A549 (cell line): ENCODE measurements around the gene PACS1. TPM values are rescaled to one million over a fixed set of nuclear protein-coding genes. Genes with fewer than 3 reads are reported as not detected.

Experiments
- ATAC-seq, 2 experiments: fragments of 200-7000 bp in 1 of 2; fragments of >200 bp in 1 of 2; cut with Nextera tagmentation in 1 of 2; cut with Tn5 transposase in 1 of 2; 3 replicates each; pipeline versions ENCODE4 v1.8.0 to v1.9.1; 2018 to 2020; ENCODE audit warnings: mild to moderate bottlenecking in 1 of 2, moderate library complexity in 1 of 2
- CTCF ChIA-PET: fragments of 300-600 bp; sonication (Branson Sonifier 250); formaldehyde crosslinking; extraction: SDS; loops from one replicate; lab custom pipeline; 2021; ENCODE audit warnings: antibody characterized with exemption, inconsistent platforms; lab: Yijun Ruan, JAX
- POLR2A ChIA-PET: fragments of 350-600 bp; formaldehyde crosslinking; extraction: SDS; loops from one replicate; lab custom pipeline; 2021; ENCODE audit warnings: antibody characterized with exemption, inconsistent platforms; lab: Yijun Ruan, JAX
- DNase-seq, 2 experiments: peaks; one replicate each; pipeline versions ENCODE4 v3.0.0 to v3.0.0-alpha.2; 2011 to 2016; ENCODE audit warnings: low read depth in 1 of 2, low spot score in 1 of 2
- FAIRE-seq: peaks from 2 replicates; lab custom pipeline; 2011; peaks lifted over from hg19 to GRCh38; lab: Jason Lieb, UNC
- H3K27ac ChIP-seq, 2 experiments: fragments of >200 bp; sonication (Bioruptor Twin); formaldehyde crosslinking; 3 replicates each; pipeline ENCODE4 v1.5.1; 2016 to 2017
- H3K4me1 ChIP-seq: fragments of >200 bp; sonication (Bioruptor Twin); formaldehyde crosslinking; 3 replicates; pipeline ENCODE4 v1.6.1; 2016
- H3K4me2 ChIP-seq: fragments of >200 bp; sonication (Bioruptor Twin); formaldehyde crosslinking; 3 replicates; pipeline ENCODE4 v1.6.1; 2016
- H3K4me3 ChIP-seq: fragments of >200 bp; sonication (Bioruptor Twin); formaldehyde crosslinking; 3 replicates; pipeline ENCODE4 v1.5.1; 2016
- H3K9me3 ChIP-seq: fragments of >200 bp; sonication (Bioruptor Twin); formaldehyde crosslinking; 3 replicates; pipeline ENCODE4 v1.6.1; 2016
- BHLHE40 ChIP-seq: IDR thresholded peaks from 2 replicates; pipeline ENCODE4 v1.6.1; 2012; ENCODE audit warnings: low read depth, low read length, inconsistent platforms
- CHD4 ChIP-seq: fragments of 200-600 bp; sonication (generic); IDR thresholded peaks from 2 replicates; pipeline ENCODE4 v1.6.1; 2016; ENCODE audit warnings: antibody characterized with exemption, mild to moderate bottlenecking, borderline replicate concordance
- EHF ChIP-seq: fragments of 250-450 bp; sonication (Bioruptor Pico); IDR thresholded peaks from 2 replicates; pipeline ENCODE4 v1.5.0; 2020; ENCODE audit warnings: mild to moderate bottlenecking
- EP300 ChIP-seq, 2 experiments: fragments of >200 bp; sonication (Bioruptor Twin); formaldehyde crosslinking; IDR thresholded peaks; 2 replicates in 1 of 2; 3 replicates in 1 of 2; pipeline ENCODE4 v1.6.1; 2016 to 2017
- ESRRA ChIP-seq: fragments of 150-350 bp; IDR thresholded peaks from 2 replicates; pipeline ENCODE4 v1.6.1; 2014; ENCODE audit warnings: mild to moderate bottlenecking, low read length, borderline replicate concordance
- FOSL2 ChIP-seq, 2 experiments: fragments of 450-650 bp in 1 of 2; fragments of >200 bp in 1 of 2; sonication (Bioruptor Twin) in 1 of 2; formaldehyde crosslinking; IDR thresholded peaks; 2 replicates each; pipeline versions ENCODE4 v1.5.0 to v1.6.1; 2016 to 2020; ENCODE audit warnings: mild to moderate bottlenecking in 1 of 2, moderate library complexity in 1 of 2
- FOXS1 ChIP-seq: fragments of 250-450 bp; sonication (Bioruptor Pico); IDR thresholded peaks from 2 replicates; pipeline ENCODE4 v1.5.0; 2020; ENCODE audit warnings: mild to moderate bottlenecking, moderate library complexity
- HEYL ChIP-seq: fragments of 250-450 bp; sonication (Bioruptor Pico); IDR thresholded peaks from 2 replicates; pipeline ENCODE4 v1.8.0; 2021; ENCODE audit warnings: mild to moderate bottlenecking, moderate library complexity
- HOXB5 ChIP-seq: fragments of 250-450 bp; sonication (Bioruptor Pico); IDR thresholded peaks from 2 replicates; pipeline ENCODE4 v1.5.0; 2020; ENCODE audit warnings: mild to moderate bottlenecking, moderate library complexity
- JUN ChIP-seq, 2 experiments: fragments of >200 bp; sonication (Bioruptor Twin); formaldehyde crosslinking; IDR thresholded peaks; 2 replicates in 1 of 2; 3 replicates in 1 of 2; pipeline ENCODE4 v1.6.1; 2016 to 2017
- JUNB ChIP-seq: fragments of >200 bp; sonication (Bioruptor Twin); formaldehyde crosslinking; IDR thresholded peaks from 2 replicates; pipeline ENCODE4 v1.6.1; 2016
- KDM1A ChIP-seq: fragments of 200-600 bp; sonication (generic); IDR thresholded peaks from 2 replicates; pipeline ENCODE4 v1.6.1; 2016; ENCODE audit warnings: low read depth, mild to moderate bottlenecking
- NFE2L2 ChIP-seq: fragments of 150-350 bp; conservative IDR thresholded peaks from 2 replicates; pipeline ENCODE4 v1.6.1; 2014; ENCODE audit warnings: low read length
- POLR2AphosphoS2 ChIP-seq: conservative IDR thresholded peaks from 2 replicates; pipeline ENCODE4 v1.6.1; 2012; ENCODE audit warnings: low read length, improper control_type of control experiment, inconsistent platforms
- RAD21 ChIP-seq, 2 experiments: fragments of >200 bp in 1 of 2; sonication (Bioruptor Twin) in 1 of 2; formaldehyde crosslinking in 1 of 2; IDR thresholded peaks in 1 of 2; conservative IDR thresholded peaks in 1 of 2; 2 replicates in 1 of 2; 3 replicates in 1 of 2; pipeline ENCODE4 v1.6.1; 2012 to 2018; ENCODE audit warnings: inconsistent platforms in 1 of 2
- RARB ChIP-seq: fragments of 250-450 bp; sonication (Bioruptor Pico); IDR thresholded peaks from 2 replicates; pipeline ENCODE4 v1.8.0; 2021; ENCODE audit warnings: mild to moderate bottlenecking, moderate library complexity
- RCOR1 ChIP-seq: fragments of 150-350 bp; IDR thresholded peaks from 2 replicates; pipeline ENCODE4 v1.6.1; 2014; ENCODE audit warnings: antibody characterized with exemption, low read length, low read depth
- RFX5 ChIP-seq: fragments of 450-650 bp; IDR thresholded peaks from 2 replicates; pipeline ENCODE4 v1.7.1; 2014; ENCODE audit warnings: antibody characterized with exemption, mild to moderate bottlenecking, moderate library complexity
- TFCP2L1 ChIP-seq: fragments of 250-450 bp; sonication (Bioruptor Pico); IDR thresholded peaks from 2 replicates; pipeline ENCODE4 v1.5.0; 2021; ENCODE audit warnings: mild to moderate bottlenecking
- WGBS: methylation state at CpG from one replicate; pipeline ENCODE4 v1.1.6; 2017; ENCODE audit errors: missing lambda C conversion rate; 5-methylcytosine and 5-hydroxymethylcytosine counted together
- polyA plus RNA-seq, 4 experiments: library from polyadenylated mRNA; depleted of rRNA in 3 of 4; stranded (reverse); fragments of >200 nt; fragmentation: RNase III in 1 of 4; extraction: RNeasy Plus Mini Kit Qiagen cat#74134 plus additional on column Dnase treatment in 1 of 4; gene quantifications; 2 replicates in 3 of 4; 3 replicates in 1 of 4; pipeline ENCODE4 v1.2.3, GENCODE V29; 2011 to 2017
- TF ChIP-seq, protein P1 (sequence below): fragments of >200 bp; sonication (Bioruptor Twin); formaldehyde crosslinking; IDR thresholded peaks from 3 replicates; pipeline ENCODE4 v1.5.1; 2016
- TF ChIP-seq, protein P2 (sequence below): IDR thresholded peaks from 2 replicates; pipeline ENCODE4 v1.6.1; 2012
- TF ChIP-seq, protein P3 (sequence below): fragments of 450-650 bp; IDR thresholded peaks from 2 replicates; pipeline ENCODE4 v1.6.1; 2014; ENCODE audit warnings: antibody characterized with exemption
- TF ChIP-seq, protein P4 (sequence below): fragments of >200 bp; sonication (Bioruptor Twin); formaldehyde crosslinking; IDR thresholded peaks from 2 replicates; pipeline ENCODE4 v1.6.1; 2016

PACS1 gene
- polyA plus RNA-seq, 2 of the 4 experiments (the other 2 are of a cell fraction): 48.2 to 59.1 TPM

DNA sequence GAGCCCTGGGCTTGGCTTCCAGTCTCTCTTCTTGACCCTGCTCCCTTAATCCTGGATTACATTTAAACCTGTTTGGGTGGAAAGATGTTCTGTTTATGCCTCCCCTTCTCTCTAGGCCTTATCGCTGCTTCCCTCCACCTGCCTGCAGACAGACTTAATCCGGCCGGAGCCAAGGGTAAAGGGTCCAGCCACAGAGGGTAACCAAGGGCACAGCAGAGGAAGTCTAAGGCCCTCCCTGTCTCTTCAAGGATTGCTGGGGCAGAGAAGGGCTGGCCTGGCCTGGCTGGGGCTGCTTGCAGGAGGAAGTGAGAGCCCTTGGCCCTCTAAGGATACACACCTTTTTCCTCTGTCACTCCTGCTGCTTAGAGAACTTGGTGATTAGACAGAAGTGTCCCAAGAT lies 23.2 kb upstream of the PACS1 start:
- FAIRE-seq (no peak), ATAC-seq (no peak), DNase-seq (no peak)
- ChIA-PET POLR2A (no interaction called here), CTCF (interaction anchor here (1.0 to 15.8 kb wide), 9 partner anchors 9 to 335 kb away, joined by 3 to 188 read pairs (median 8); partner anchors contain the start of genes CATSPER1 and KAT5)
- TF ChIP-seq, protein P1, sequence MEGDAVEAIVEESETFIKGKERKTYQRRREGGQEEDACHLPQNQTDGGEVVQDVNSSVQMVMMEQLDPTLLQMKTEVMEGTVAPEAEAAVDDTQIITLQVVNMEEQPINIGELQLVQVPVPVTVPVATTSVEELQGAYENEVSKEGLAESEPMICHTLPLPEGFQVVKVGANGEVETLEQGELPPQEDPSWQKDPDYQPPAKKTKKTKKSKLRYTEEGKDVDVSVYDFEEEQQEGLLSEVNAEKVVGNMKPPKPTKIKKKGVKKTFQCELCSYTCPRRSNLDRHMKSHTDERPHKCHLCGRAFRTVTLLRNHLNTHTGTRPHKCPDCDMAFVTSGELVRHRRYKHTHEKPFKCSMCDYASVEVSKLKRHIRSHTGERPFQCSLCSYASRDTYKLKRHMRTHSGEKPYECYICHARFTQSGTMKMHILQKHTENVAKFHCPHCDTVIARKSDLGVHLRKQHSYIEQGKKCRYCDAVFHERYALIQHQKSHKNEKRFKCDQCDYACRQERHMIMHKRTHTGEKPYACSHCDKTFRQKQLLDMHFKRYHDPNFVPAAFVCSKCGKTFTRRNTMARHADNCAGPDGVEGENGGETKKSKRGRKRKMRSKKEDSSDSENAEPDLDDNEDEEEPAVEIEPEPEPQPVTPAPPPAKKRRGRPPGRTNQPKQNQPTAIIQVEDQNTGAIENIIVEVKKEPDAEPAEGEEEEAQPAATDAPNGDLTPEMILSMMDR: no peak
- TF ChIP-seq HOXB5 (CRISPR knock-in tag): no peak
- TF ChIP-seq KDM1A: no peak
- no peak for TF ChIP-seq EP300 (IDR thresholded peaks at IDR 0.05)
- TF ChIP-seq, protein P2, sequence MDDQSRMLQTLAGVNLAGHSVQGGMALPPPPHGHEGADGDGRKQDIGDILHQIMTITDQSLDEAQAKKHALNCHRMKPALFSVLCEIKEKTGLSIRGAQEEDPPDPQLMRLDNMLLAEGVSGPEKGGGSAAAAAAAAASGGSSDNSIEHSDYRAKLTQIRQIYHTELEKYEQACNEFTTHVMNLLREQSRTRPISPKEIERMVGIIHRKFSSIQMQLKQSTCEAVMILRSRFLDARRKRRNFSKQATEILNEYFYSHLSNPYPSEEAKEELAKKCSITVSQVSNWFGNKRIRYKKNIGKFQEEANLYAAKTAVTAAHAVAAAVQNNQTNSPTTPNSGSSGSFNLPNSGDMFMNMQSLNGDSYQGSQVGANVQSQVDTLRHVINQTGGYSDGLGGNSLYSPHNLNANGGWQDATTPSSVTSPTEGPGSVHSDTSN: no peak
- TF ChIP-seq JUNB: no peak
- H3K4me2 ChIP-seq: no peak overlapping the region
- 96% methylated on average over 3 of the region's 3 CpGs for WGBS
- H3K9me3 ChIP-seq: no peaks in the 10 kb centered on the region
- no peak overlapping the region for H3K27ac ChIP-seq
- H3K4me3 ChIP-seq: no peak overlapping the region
- H3K4me1 ChIP-seq: peaks cover 19% of the 10 kb centered on the region

DNA sequence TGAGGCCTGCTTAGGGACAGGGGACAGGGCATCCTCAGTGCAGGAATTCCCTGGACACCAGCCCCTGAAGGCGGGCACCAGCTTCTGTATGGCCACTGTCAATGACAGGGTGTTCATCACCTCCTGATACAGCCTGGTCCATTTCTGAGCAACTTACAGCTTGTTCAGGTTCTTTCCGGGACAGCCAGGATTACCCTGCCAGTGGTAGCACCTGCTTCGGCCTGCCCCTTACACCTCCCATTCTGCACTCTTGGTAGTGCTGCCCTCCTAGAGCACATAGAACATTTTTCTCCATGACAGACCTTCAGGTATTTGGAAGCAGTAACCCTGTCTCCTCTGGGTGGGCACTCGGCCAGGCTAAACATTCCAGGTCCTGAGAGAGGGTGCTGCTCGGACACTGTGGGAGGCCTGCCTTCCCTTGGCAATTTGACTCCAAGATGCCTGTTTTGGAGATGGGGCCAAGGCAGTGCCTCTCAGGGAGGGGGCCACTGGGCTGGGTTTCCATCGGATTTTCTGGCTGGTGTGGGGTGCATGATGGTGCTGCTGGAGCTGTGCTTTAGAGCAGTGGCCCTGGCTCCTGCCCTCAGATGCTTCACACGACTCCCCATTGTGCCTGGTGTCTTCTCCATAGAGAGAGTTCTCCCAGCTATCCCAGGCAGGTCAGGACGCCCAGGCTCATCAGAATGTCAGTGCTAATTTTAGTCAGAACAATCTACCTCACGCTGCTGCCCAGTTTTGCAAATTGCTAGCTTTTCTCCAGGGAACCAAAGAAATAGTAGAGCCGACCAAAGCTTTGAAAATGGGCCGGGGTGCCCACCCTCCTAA lies 22.3 kb upstream of the PACS1 start:
- CTCF ChIA-PET: interaction anchor here (1.1 to 15.8 kb wide), 6 partner anchors 12 to 32 kb away, joined by 3 to 188 read pairs (median 29); partner anchors contain the start of gene CATSPER1
- no peak for TF ChIP-seq RFX5
- TF ChIP-seq NFE2L2: no peak
- TF ChIP-seq JUN (IDR thresholded peaks at IDR 0.05): no peak
- TF ChIP-seq, protein P2: no peak
- TF ChIP-seq ESRRA: no peak
- no peak for TF ChIP-seq FOSL2 (IDR thresholded peaks at IDR 0.05)
- TF ChIP-seq FOSL2 (CRISPR knock-in tag; IDR thresholded peaks at IDR 0.05): no peak
- no peak for TF ChIP-seq FOXS1
- no peak for TF ChIP-seq RARB (CRISPR knock-in tag)
- no peak for TF ChIP-seq HEYL (CRISPR knock-in tag)
- TF ChIP-seq EHF (CRISPR knock-in tag): no peak
- TF ChIP-seq RCOR1: no peak
- TF ChIP-seq, protein P3, sequence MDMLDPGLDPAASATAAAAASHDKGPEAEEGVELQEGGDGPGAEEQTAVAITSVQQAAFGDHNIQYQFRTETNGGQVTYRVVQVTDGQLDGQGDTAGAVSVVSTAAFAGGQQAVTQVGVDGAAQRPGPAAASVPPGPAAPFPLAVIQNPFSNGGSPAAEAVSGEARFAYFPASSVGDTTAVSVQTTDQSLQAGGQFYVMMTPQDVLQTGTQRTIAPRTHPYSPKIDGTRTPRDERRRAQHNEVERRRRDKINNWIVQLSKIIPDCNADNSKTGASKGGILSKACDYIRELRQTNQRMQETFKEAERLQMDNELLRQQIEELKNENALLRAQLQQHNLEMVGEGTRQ: no peak
- TF ChIP-seq, protein P1: no peak
- no peak for TF ChIP-seq TFCP2L1
- TF ChIP-seq, protein P4, sequence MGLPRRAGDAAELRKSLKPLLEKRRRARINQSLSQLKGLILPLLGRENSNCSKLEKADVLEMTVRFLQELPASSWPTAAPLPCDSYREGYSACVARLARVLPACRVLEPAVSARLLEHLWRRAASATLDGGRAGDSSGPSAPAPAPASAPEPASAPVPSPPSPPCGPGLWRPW: no peak
- TF ChIP-seq RAD21 (conservative IDR thresholded peaks at IDR 0.05 in 1 of 2, IDR thresholded peaks at IDR 0.05 in 1 of 2): no peak
- no peak for TF ChIP-seq CHD4
- TF ChIP-seq BHLHE40: no peak
- no peak for TF ChIP-seq POLR2AphosphoS2
- TF ChIP-seq, all 56 proteins: peak for 0
- POLR2A ChIA-PET: interaction anchor here (0.6 kb wide), 1 partner anchor 30 kb away, joined by 5 read pairs; no protein-coding TSS in a partner anchor
- DNase-seq (no peak), FAIRE-seq (no peak), ATAC-seq (no peak)
- H3K4me3 ChIP-seq: no peak overlapping the region
- H3K9me3 ChIP-seq: no peaks in the 10 kb centered on the region
- peaks cover 19% of the 10 kb centered on the region for H3K4me1 ChIP-seq
- no peak overlapping the region for H3K27ac ChIP-seq
- H3K4me2 ChIP-seq: no peak overlapping the region
- 65% methylated on average over 11 of the region's 11 CpGs for WGBS
